ENCODE results near the gene TSPAN3. TPM values are rescaled to one million over a fixed set of nuclear protein-coding genes. Genes with fewer than 3 reads are reported as not detected.

The TSPAN3 gene
- total and polyA plus RNA-seq, 4 donors = 49.3 to 82.8 (median 78.7) TPM

DNA sequence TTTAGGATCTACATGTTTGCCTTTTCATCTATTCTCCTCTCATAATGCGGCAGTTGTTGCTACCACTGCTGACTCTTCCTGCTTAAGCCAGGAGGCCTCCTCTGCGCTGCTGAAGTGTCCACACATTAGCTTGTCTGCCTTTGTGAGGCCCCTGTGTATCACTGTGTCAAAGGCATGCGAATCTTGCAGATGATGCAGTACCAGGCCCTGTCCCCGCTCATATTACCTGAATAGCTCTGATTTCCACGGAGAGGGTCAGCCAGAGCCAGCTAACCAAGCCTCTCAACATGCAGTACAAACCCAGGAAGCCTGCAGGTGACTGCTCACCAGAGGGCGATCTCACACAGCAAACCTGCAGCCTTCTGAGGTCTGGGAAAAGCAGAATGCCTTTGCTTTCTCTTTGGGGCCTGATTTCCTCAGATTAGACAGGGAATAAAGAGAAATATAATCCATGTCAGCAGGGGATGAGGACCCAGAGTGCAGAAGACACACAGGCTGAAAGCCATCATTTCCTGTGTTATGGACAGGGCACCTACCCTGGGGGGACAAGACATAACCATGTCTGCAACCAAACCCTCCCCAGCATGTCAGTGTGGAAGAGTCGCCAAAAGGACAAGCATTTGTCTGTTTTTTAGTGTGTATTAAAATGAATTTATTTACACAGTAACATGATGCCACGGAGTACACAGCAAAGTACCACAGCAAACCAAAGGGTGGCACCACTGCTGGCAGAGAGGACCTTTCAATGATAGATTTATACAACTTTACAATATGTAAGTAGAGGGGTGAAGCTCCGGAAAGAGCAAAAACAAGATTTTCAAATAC lies 36.8 kb upstream of the TSPAN3 start (continued):
- TF ChIP-seq JUND (IDR thresholded peaks at IDR 0.05) = no peak
- TF ChIP-seq YY1 (IDR thresholded peaks at IDR 0.05) = no peak
- peak; percentile 78 to 89 for TF ChIP-seq RAD21 (IDR thresholded peaks at IDR 0.05)

DNA sequence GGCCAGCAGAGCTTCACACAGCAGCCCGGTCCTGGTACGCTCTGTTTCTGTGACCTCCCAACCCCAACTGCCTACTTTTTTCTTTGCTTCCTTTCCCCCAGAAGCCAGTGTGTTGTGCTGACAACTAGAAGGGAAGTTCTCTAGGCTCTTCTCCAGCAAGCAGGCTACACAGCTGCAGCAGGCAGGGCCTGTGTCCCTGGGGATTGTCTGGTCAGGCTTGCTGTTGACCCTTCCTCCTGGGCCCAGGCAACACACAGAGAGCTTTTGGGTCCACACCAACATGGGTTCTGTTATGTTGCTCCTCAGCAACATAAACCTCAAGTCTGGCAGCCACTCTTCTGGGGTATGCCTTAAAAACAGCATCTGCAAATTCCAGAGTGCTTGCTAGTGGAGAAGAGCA lies 36.2 kb upstream of the TSPAN3 start:
- DNase-seq (ENCODE audit: low spot score) = no peak
- no peak overlapping the region for H3K4me3 ChIP-seq (ENCODE audit: low read depth in 1 of 3, low read length in 3 of 3)
- no peaks in the 10 kb centered on the region for H3K36me3 ChIP-seq (ENCODE audit: control insufficient read depth in 4 of 4, insufficient read depth in 3 of 4, low read depth in 1 of 4, low read length in 3 of 4)
- H3K4me1 ChIP-seq (ENCODE audit: control insufficient read depth in 4 of 4, insufficient read depth in 4 of 4, low read length in 3 of 4) = no peaks in the 10 kb centered on the region
- 86% methylated on average over 2 of the region's 2 CpGs for WGBS
- TF ChIP-seq NR2F2 (IDR thresholded peaks at IDR 0.05) = peak; percentile 81
- TF ChIP-seq, protein P1, sequence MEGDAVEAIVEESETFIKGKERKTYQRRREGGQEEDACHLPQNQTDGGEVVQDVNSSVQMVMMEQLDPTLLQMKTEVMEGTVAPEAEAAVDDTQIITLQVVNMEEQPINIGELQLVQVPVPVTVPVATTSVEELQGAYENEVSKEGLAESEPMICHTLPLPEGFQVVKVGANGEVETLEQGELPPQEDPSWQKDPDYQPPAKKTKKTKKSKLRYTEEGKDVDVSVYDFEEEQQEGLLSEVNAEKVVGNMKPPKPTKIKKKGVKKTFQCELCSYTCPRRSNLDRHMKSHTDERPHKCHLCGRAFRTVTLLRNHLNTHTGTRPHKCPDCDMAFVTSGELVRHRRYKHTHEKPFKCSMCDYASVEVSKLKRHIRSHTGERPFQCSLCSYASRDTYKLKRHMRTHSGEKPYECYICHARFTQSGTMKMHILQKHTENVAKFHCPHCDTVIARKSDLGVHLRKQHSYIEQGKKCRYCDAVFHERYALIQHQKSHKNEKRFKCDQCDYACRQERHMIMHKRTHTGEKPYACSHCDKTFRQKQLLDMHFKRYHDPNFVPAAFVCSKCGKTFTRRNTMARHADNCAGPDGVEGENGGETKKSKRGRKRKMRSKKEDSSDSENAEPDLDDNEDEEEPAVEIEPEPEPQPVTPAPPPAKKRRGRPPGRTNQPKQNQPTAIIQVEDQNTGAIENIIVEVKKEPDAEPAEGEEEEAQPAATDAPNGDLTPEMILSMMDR (IDR thresholded peaks at IDR 0.05; ENCODE audit: low read depth, low read length, missing input control) = no peak
- no peak overlapping the region for H3K9ac ChIP-seq (ENCODE audit: low read depth in 1 of 2, low read length in 2 of 2)
- no peaks in the 10 kb centered on the region for H3K9me3 ChIP-seq (ENCODE audit: control insufficient read depth in 4 of 4, low read length in 3 of 4)
- H3K27me3 ChIP-seq (ENCODE audit: control insufficient read depth in 4 of 4, insufficient read depth in 4 of 4, low read length in 3 of 4) = no peaks in the 10 kb centered on the region
- no peak overlapping the region for H3K27ac ChIP-seq (ENCODE audit: low read depth in 1 of 2, low read length in 2 of 2)

DNA sequence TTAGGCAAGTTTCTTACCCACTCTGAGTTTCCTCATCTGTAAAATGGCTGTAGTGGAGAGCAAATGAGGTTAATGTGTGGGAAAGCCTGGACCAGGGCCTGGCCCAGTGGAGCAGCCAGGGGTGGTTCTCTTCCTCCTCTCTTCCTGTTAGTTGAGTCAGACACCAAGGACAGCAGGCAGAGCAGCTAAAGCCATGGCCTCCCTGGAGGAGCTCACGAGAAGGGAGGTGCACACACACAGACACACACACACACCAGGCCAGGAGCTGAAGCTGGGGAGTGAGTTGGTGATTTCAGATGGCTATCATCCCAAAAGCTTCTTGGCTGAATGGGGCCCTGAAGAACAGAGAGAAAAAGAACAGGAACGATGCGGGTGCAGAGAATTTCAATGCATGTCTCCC lies 33.2 kb upstream of the TSPAN3 start:
- no peak overlapping the region for H3K4me3 ChIP-seq (ENCODE audit: low read depth in 1 of 3, low read length in 3 of 3)
- TF ChIP-seq RAD21 (IDR thresholded peaks at IDR 0.05) (no peak), NR2F2 (IDR thresholded peaks at IDR 0.05) (no peak), HNF4G (IDR thresholded peaks at IDR 0.05) (no peak), TAF1 (conservative IDR thresholded peaks at IDR 0.05) (no peak), RXRA (IDR thresholded peaks at IDR 0.05) (no peak), YY1 (IDR thresholded peaks at IDR 0.05) (no peak), HNF4A (conservative IDR thresholded peaks at IDR 0.05) (no peak), EGR1 (IDR thresholded peaks at IDR 0.05; ENCODE audit: low read depth in 2 of 2) (no peak), FOXA1 (IDR thresholded peaks at IDR 0.05) (no peak)
- TF ChIP-seq, protein P2, sequence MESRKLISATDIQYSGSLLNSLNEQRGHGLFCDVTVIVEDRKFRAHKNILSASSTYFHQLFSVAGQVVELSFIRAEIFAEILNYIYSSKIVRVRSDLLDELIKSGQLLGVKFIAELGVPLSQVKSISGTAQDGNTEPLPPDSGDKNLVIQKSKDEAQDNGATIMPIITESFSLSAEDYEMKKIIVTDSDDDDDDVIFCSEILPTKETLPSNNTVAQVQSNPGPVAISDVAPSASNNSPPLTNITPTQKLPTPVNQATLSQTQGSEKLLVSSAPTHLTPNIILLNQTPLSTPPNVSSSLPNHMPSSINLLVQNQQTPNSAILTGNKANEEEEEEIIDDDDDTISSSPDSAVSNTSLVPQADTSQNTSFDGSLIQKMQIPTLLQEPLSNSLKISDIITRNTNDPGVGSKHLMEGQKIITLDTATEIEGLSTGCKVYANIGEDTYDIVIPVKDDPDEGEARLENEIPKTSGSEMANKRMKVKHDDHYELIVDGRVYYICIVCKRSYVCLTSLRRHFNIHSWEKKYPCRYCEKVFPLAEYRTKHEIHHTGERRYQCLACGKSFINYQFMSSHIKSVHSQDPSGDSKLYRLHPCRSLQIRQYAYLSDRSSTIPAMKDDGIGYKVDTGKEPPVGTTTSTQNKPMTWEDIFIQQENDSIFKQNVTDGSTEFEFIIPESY (IDR thresholded peaks at IDR 0.05) = no peak
- TF ChIP-seq, protein P3, sequence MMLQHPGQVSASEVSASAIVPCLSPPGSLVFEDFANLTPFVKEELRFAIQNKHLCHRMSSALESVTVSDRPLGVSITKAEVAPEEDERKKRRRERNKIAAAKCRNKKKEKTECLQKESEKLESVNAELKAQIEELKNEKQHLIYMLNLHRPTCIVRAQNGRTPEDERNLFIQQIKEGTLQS (IDR thresholded peaks at IDR 0.05) = no peak
- TF ChIP-seq, protein P4, sequence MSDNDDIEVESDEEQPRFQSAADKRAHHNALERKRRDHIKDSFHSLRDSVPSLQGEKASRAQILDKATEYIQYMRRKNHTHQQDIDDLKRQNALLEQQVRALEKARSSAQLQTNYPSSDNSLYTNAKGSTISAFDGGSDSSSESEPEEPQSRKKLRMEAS (IDR thresholded peaks at IDR 0.05) = no peak
- TF ChIP-seq, protein P5, sequence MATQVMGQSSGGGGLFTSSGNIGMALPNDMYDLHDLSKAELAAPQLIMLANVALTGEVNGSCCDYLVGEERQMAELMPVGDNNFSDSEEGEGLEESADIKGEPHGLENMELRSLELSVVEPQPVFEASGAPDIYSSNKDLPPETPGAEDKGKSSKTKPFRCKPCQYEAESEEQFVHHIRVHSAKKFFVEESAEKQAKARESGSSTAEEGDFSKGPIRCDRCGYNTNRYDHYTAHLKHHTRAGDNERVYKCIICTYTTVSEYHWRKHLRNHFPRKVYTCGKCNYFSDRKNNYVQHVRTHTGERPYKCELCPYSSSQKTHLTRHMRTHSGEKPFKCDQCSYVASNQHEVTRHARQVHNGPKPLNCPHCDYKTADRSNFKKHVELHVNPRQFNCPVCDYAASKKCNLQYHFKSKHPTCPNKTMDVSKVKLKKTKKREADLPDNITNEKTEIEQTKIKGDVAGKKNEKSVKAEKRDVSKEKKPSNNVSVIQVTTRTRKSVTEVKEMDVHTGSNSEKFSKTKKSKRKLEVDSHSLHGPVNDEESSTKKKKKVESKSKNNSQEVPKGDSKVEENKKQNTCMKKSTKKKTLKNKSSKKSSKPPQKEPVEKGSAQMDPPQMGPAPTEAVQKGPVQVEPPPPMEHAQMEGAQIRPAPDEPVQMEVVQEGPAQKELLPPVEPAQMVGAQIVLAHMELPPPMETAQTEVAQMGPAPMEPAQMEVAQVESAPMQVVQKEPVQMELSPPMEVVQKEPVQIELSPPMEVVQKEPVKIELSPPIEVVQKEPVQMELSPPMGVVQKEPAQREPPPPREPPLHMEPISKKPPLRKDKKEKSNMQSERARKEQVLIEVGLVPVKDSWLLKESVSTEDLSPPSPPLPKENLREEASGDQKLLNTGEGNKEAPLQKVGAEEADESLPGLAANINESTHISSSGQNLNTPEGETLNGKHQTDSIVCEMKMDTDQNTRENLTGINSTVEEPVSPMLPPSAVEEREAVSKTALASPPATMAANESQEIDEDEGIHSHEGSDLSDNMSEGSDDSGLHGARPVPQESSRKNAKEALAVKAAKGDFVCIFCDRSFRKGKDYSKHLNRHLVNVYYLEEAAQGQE (IDR thresholded peaks at IDR 0.05) = no peak
- no peaks in the 10 kb centered on the region for H3K27me3 ChIP-seq (ENCODE audit: control insufficient read depth in 4 of 4, insufficient read depth in 4 of 4, low read length in 3 of 4)
- no peak overlapping the region for H3K27ac ChIP-seq (ENCODE audit: low read depth in 1 of 2, low read length in 2 of 2)
- H3K4me1 ChIP-seq (ENCODE audit: control insufficient read depth in 4 of 4, insufficient read depth in 4 of 4, low read length in 3 of 4) = no peaks in the 10 kb centered on the region
- 91% methylated on average over 3 of the region's 3 CpGs for WGBS
- DNase-seq (ENCODE audit: low spot score) = no peak
- H3K9me3 ChIP-seq (ENCODE audit: control insufficient read depth in 4 of 4, low read length in 3 of 4) = no peaks in the 10 kb centered on the region
- H3K36me3 ChIP-seq (ENCODE audit: control insufficient read depth in 4 of 4, insufficient read depth in 3 of 4, low read depth in 1 of 4, low read length in 3 of 4) = no peaks in the 10 kb centered on the region
- no peak overlapping the region for H3K9ac ChIP-seq (ENCODE audit: low read depth in 1 of 2, low read length in 2 of 2)

Data from liver (tissue), 9 donors.